PC-3 (cell line): Measurements from ENCODE around the gene HECW1.

Source experiments
- EZH2phosphoT487 ChIP-seq: fragments of 300-600 bp; sonication (generic); IDR thresholded peaks from 2 replicates; pipeline ENCODE4 v1.6.1; 2018; ENCODE audit warnings: mild to moderate bottlenecking, antibody characterized with exemption, low read length, borderline replicate concordance
- TF ChIP-seq, protein P1 (sequence below): fragments of 300-600 bp; sonication (generic); conservative IDR thresholded peaks from 2 replicates; pipeline ENCODE4 v1.5.1; 2017; ENCODE audit warnings: antibody characterized with exemption, low read depth, mild to moderate bottlenecking, low read length

GRCh38 chr7:43096875-43097274, 15.6 kb upstream of the HECW1 start:
- TF ChIP-seq, protein P1, sequence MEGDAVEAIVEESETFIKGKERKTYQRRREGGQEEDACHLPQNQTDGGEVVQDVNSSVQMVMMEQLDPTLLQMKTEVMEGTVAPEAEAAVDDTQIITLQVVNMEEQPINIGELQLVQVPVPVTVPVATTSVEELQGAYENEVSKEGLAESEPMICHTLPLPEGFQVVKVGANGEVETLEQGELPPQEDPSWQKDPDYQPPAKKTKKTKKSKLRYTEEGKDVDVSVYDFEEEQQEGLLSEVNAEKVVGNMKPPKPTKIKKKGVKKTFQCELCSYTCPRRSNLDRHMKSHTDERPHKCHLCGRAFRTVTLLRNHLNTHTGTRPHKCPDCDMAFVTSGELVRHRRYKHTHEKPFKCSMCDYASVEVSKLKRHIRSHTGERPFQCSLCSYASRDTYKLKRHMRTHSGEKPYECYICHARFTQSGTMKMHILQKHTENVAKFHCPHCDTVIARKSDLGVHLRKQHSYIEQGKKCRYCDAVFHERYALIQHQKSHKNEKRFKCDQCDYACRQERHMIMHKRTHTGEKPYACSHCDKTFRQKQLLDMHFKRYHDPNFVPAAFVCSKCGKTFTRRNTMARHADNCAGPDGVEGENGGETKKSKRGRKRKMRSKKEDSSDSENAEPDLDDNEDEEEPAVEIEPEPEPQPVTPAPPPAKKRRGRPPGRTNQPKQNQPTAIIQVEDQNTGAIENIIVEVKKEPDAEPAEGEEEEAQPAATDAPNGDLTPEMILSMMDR = no peak
- no peak for TF ChIP-seq EZH2phosphoT487
